Measurements from ENCODE around the gene BRICD5.

DNA sequence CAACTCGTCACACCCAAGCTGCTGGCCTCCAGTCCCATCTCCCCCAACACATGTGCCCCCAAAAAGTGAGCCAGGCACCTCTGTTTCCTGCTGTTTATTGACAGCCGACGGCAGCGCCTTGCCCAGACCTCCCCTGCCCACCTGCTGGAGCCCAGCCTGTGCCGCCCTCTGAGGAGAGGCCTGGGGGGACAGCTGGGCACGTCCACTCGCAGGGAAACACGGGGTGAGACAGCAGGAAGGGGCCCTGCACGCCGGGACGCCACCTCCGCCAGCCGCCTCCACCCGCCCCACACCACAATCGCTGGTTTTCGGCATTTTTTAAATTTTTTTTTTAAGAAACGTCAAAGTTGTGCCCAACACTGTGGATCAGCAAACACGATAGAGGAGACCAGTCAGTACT is 33.6 kb downstream of the BRICD5 start:
- TF ChIP-seq CTCF (conservative IDR thresholded peaks at IDR 0.05) = no peak
- TF ChIP-seq EZH2 (IDR thresholded peaks at IDR 0.05; ENCODE audit: low read depth) = no peak

All from PC-9 (cell line).